HG02938 (cell line): ENCODE results near the gene CDIP1.

Source experiments
- ATAC-seq: cut with Tn5 transposase; IDR thresholded peaks from one replicate; pipeline ENCODE4 v1.9.1; 2021; ENCODE audit warnings: mild to moderate bottlenecking, moderate library complexity; ENCODE audit not compliant: unreplicated experiment

Gene CDIP1

GRCh38 chr16:4460936-4461249 is 77.7 kb downstream of the CDIP1 start:
- ATAC-seq, result no peak
